GM12872 (cell line): ENCODE data around the gene DGKG.

ENCODE experiments used
- CTCF ChIP-seq: IDR thresholded peaks from 3 replicates; pipeline ENCODE4 v1.5.1; 2011; ENCODE audit warnings: low read depth, mild to moderate bottlenecking, low read length, moderate library complexity; ENCODE audit not compliant: insufficient read depth

Gene DGKG

GRCh38 chr3:186258968-186259367 lies 103.1 kb downstream of the DGKG start:
- TF ChIP-seq CTCF: no peak

GRCh38 chr3:186257866-186258265 lies 104.2 kb downstream of the DGKG start:
- TF ChIP-seq CTCF: no peak

DNA sequence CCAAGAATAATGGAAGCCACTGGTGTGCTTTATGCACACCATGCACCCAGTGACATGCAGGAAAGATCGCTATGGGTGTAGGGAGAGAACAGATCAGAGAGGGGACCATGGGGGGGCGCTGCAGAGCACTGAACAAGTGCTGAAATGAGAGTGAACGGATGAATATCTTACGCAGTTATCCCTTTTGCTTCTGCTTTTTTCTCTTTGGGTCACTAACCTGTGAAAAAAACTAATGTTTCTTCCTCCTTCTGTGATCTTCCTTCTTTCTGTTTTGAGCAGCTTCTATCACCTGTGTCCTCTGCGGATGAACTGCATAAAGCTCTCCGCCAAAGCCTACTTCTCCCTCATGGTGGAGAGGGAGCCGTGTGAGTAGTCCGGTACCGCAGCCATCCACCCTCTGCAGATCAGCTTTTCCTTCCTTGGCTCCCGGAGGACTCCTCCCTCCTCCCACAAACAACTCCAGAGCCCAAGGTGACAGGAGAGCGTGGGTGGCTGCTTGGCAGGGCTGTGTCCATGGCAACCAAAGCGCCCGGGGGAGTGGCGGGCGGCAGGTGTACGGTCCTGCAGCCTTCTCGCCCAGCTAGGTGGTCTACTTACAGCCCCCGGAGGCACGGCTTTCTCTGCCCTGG lies 106.2 kb downstream of the DGKG start:
- TF ChIP-seq CTCF: peak; percentile 83

DNA sequence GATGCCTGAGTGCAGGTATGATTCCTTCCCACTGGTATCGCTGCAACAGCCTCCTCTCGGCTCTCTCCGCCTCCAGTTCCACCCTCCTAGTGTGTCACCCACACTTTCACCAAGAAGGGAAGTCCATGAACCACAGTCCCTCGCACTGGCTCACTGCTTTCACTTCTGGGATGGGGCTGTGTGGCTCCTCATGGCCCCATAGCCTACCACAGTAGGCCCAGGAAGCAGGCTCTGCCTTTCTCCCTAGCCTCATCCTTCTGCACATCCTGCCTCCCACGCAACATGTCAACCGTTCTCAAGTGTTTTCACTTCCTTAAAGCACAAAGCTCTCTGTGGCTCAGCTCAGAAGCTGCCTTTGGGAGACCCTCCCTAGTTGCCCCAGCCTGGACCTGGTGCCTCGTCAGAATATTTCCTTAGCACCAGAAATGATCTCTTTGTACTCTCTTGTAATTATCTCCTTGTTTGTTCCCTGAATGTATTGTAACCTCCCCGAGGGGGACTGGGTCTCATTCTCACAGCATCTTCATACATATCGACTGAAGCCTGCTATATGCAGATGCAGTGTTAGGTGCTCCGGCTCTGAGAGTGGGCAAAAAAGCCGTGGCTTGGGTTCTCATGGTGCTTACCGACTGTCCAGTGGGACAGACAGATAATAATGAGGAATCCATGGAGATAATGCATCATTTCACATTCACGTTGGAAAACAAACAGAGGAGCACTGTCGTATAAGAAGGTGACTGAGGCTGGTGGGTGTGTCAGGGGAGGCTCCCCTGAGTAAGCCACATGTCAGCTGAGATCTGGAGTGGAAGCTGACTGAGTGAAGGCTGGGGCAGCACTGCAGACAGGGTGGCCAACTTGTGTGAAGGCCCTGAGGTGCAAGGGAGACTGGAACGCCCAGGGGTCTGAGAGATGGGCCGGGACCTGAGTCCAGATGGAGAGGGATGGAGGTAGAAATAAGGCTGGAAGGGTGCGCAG lies 107.1 kb downstream of the DGKG start:
- TF ChIP-seq CTCF: no peak

DNA sequence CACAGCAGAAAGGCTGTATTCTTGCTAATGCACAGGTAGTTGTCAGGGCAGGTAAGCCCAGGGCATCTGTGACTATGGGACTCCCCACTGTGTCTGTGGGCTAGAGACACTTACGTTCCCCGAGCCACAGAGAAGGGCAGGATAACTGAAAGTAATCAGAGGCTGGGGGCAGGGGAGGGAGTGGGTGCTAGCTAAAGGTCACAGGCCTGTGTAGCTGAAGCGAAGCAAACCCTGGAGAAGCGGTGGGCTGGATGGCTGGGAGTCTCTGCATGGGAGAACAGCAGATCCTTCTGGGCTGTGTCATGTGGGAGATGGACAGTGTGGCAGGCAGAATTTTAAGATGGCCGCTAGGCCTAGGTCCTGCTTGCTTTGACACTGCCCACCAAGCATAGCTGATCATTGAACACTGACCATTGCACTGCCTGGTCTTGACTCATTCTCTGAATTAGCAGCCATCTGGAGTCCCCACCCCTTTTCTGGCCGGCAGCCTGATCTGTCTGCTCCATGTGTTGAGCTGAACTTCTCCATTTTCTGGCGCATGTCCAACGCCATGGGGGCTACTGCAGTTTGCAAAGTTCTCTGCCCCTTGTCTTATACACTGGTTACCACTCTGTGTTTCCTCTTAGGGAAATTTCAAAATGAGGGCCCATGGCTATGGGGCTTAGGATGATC lies 110.0 kb downstream of the DGKG start:
- TF ChIP-seq CTCF: no peak

DNA sequence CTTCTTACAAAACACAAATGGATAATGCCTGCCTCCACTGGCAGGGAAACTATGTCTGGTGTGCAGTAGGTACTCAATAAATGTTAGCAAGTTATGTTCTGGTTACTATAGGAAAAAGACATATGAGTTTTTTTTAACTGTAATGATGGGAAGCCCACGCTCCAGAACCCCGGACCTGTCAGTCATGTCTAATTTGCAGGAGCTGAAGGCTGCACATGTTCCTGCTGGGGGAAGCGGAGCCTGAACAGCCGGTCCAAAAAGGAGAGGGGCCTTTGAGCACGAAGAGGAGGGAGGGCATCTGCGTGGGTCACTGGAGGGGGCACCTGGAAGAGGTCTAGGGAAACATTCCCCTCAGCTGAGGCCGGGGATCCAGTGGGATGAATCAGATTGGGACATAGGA lies 113.2 kb downstream of the DGKG start:
- no peak for TF ChIP-seq CTCF
